H9 (cell line): ENCODE data around the gene LAMA3. TPM values are rescaled to one million over a fixed set of nuclear protein-coding genes. Genes with fewer than 3 reads are reported as not detected.

Experiments
- DNase-seq: peaks from one replicate; pipeline ENCODE4 v3.0.0-alpha.2; 2017
- H2AFZ ChIP-seq: one replicate; pipeline ENCODE4 v1.6.1; 2013; ENCODE audit warnings: mild to moderate bottlenecking, low read length, control low read depth, moderate library complexity
- H2AK5ac ChIP-seq: 2 replicates; pipeline ENCODE4 v1.6.1; 2013; ENCODE audit warnings: low read length, control low read depth, mixed read lengths; ENCODE audit not compliant: insufficient read length
- H2BK120ac ChIP-seq: one replicate; pipeline ENCODE4 v1.6.1; 2013; ENCODE audit warnings: low read depth, mild to moderate bottlenecking, low read length, control low read depth, inconsistent platforms; ENCODE audit not compliant: poor library complexity, severe bottlenecking
- H2BK12ac ChIP-seq: 2 replicates; pipeline ENCODE4 v1.6.1; 2013; ENCODE audit warnings: low read length, control low read depth, mixed read lengths, low read depth; ENCODE audit not compliant: insufficient read length
- H2BK15ac ChIP-seq: 2 replicates; pipeline ENCODE4 v1.6.1; 2013; ENCODE audit warnings: low read depth, low read length, control low read depth
- H2BK20ac ChIP-seq: one replicate; pipeline ENCODE4 v1.6.1; 2013; ENCODE audit warnings: low read depth, mild to moderate bottlenecking, low read length, control low read depth, inconsistent platforms; ENCODE audit not compliant: poor library complexity, severe bottlenecking
- H2BK5ac ChIP-seq: 2 replicates; pipeline ENCODE4 v1.6.1; 2013; ENCODE audit warnings: low read length, control low read depth, mixed read lengths; ENCODE audit not compliant: insufficient read length
- H3K14ac ChIP-seq: 2 replicates; pipeline ENCODE4 v1.6.1; 2013; ENCODE audit warnings: low read length, control low read depth; ENCODE audit not compliant: insufficient read depth
- H3K18ac ChIP-seq: 2 replicates; pipeline ENCODE4 v1.6.1; 2013; ENCODE audit warnings: low read depth, mild to moderate bottlenecking, mixed read lengths, low read length, control low read depth; ENCODE audit not compliant: insufficient read length
- H3K23ac ChIP-seq: 2 replicates; pipeline ENCODE4 v1.6.1; 2013; ENCODE audit warnings: low read length, control low read depth, mixed read lengths, low read depth; ENCODE audit not compliant: insufficient read length
- H3K23me2 ChIP-seq: 2 replicates; pipeline ENCODE4 v1.6.1; 2013; ENCODE audit warnings: low read depth, mild to moderate bottlenecking, mixed read lengths, low read length, control low read depth; ENCODE audit not compliant: insufficient read length, poor library complexity, severe bottlenecking
- H3K27ac ChIP-seq: 2 replicates; pipeline ENCODE4 v1.5.1; 2013; ENCODE audit warnings: low read length, control low read depth, mixed read lengths, low read depth; ENCODE audit not compliant: insufficient read length
- H3K27me3 ChIP-seq: 2 replicates; pipeline ENCODE4 v1.6.1; 2013; ENCODE audit warnings: low read length, control low read depth, inconsistent platforms; ENCODE audit not compliant: insufficient read depth
- H3K4ac ChIP-seq: 2 replicates; pipeline ENCODE4 v1.6.1; 2013; ENCODE audit warnings: low read depth, mild to moderate bottlenecking, control low read depth, inconsistent platforms, low read length, moderate library complexity
- H3K4me1 ChIP-seq: 2 replicates; pipeline ENCODE4 v1.6.1; 2013; ENCODE audit warnings: low read length, control low read depth, inconsistent platforms; ENCODE audit not compliant: insufficient read depth
- H3K4me2 ChIP-seq: 2 replicates; pipeline ENCODE4 v1.6.1; 2013; ENCODE audit warnings: low read length, control low read depth, mixed read lengths; ENCODE audit not compliant: insufficient read length, insufficient read depth
- H3K56ac ChIP-seq: 2 replicates; pipeline ENCODE4 v1.6.1; 2013; ENCODE audit warnings: low read depth, mild to moderate bottlenecking, mixed read lengths, low read length, control low read depth; ENCODE audit not compliant: insufficient read length
- H3K79me1 ChIP-seq: 2 replicates; pipeline ENCODE4 v1.6.1; 2013; ENCODE audit warnings: low read depth, mild to moderate bottlenecking, moderate library complexity, low read length, control low read depth, inconsistent platforms; ENCODE audit not compliant: insufficient read depth, poor library complexity, severe bottlenecking
- H3K79me2 ChIP-seq: 2 replicates; pipeline ENCODE4 v1.6.1; 2013; ENCODE audit warnings: low read length, control low read depth, inconsistent platforms; ENCODE audit not compliant: insufficient read depth
- H3K9ac ChIP-seq: 2 replicates; pipeline ENCODE4 v1.6.1; 2013; ENCODE audit warnings: low read length, control low read depth, mixed read lengths; ENCODE audit not compliant: insufficient read length; ENCODE audit errors: extremely low read depth
- H3K9me3 ChIP-seq: one replicate; pipeline ENCODE4 v1.6.1; 2013; ENCODE audit warnings: low read depth, low read length, inconsistent platforms; ENCODE audit not compliant: control insufficient read depth
- H3T11ph ChIP-seq: one replicate; pipeline ENCODE4 v1.6.1; 2013; ENCODE audit warnings: mild to moderate bottlenecking, low read length, control low read depth, inconsistent platforms
- H4K20me1 ChIP-seq: one replicate; pipeline ENCODE4 v1.6.1; 2013; ENCODE audit not compliant: control insufficient read depth, insufficient read length, insufficient read depth
- H4K5ac ChIP-seq: 2 replicates; pipeline ENCODE4 v1.6.1; 2013; ENCODE audit warnings: low read depth, mild to moderate bottlenecking, mixed read lengths, low read length, control low read depth; ENCODE audit not compliant: insufficient read length
- H4K8ac ChIP-seq: replicated peaks from 2 replicates; pipeline ENCODE4 v1.6.1; 2013; ENCODE audit warnings: low read length, control low read depth, mixed read lengths, low read depth; ENCODE audit not compliant: insufficient read length
- H4K91ac ChIP-seq: 2 replicates; pipeline ENCODE4 v1.6.1; 2013; ENCODE audit warnings: low read depth, mild to moderate bottlenecking, moderate library complexity, mixed read lengths, low read length, control low read depth; ENCODE audit not compliant: insufficient read length
- H3K27ac Mint-ChIP-seq, 3 experiments: 2 replicates in 2 of 3; 3 replicates in 1 of 3; pipeline ENCODE4 v1.8.0; 2020 to 2021; ENCODE audit warnings: mixed read lengths in 3 of 3, mild to moderate bottlenecking in 1 of 3, moderate library complexity in 1 of 3
- H3K27me3 Mint-ChIP-seq: 2 replicates; pipeline ENCODE4 v1.8.0; 2021; ENCODE audit warnings: low read depth, mild to moderate bottlenecking, moderate library complexity, mixed read lengths
- H3K36me3 Mint-ChIP-seq, 3 experiments: 2 replicates in 2 of 3; 3 replicates in 1 of 3; pipeline ENCODE4 v1.8.0; 2020 to 2021; ENCODE audit warnings: low read depth in 3 of 3, mixed read lengths in 3 of 3; ENCODE audit not compliant: insufficient read depth in 1 of 3
- H3K4me1 Mint-ChIP-seq, 2 experiments: 2 replicates each; pipeline ENCODE4 v1.8.0; 2020; ENCODE audit warnings: mixed read lengths in 2 of 2
- H3K4me3 Mint-ChIP-seq, 2 experiments: 2 replicates in 1 of 2; 3 replicates in 1 of 2; pipeline ENCODE4 v1.8.0; 2020 to 2021; ENCODE audit warnings: mild to moderate bottlenecking in 2 of 2, mixed read lengths in 2 of 2, moderate library complexity in 1 of 2
- H3K9me3 Mint-ChIP-seq, 2 experiments: 2 replicates in 1 of 2; 3 replicates in 1 of 2; pipeline ENCODE4 v1.8.0; 2020; ENCODE audit warnings: mild to moderate bottlenecking in 2 of 2, mixed read lengths in 2 of 2, moderate library complexity in 1 of 2
- CTCF ChIP-seq: fragments of 200-600 bp; sonication (generic); conservative IDR thresholded peaks from 3 replicates; pipeline ENCODE4 v1.8.0; 2021; ENCODE audit warnings: antibody characterized with exemption, mild to moderate bottlenecking
- WGBS: extraction: QIAGEN DNeasy Blood & Tissue Kit; methylation state at CpG from one replicate; pipeline ENCODE4 v1.1.7; 2013; ENCODE audit warnings: missing lambda C conversion rate, low lambda C conversion rate, mixed read lengths; ENCODE audit not compliant: insufficient read length; ENCODE audit errors: extremely low coverage; 5-methylcytosine and 5-hydroxymethylcytosine counted together
- total RNA-seq: library from RNA; stranded (reverse); gene quantifications from 2 replicates; pipeline ENCODE4 v1.2.1, GENCODE V29; 2021

Gene LAMA3
- total RNA-seq, 1 experiment from 2014 or later, result 0.33 TPM

- Histone ChIP-seq H2BK120ac (no peak overlapping the region), H3K4me1 (no peaks in the 10 kb centered on the region; the same call in 1 of the 2 replicates), H2BK12ac (no peak overlapping the region), H4K20me1 (no peaks in the 10 kb centered on the region), H2BK5ac (no peak overlapping the region), H3K79me1 (no peaks in the 10 kb centered on the region), H3T11ph (no peak overlapping the region), H3K18ac (no peak overlapping the region), H4K91ac (no peak overlapping the region), H3K56ac (no peak overlapping the region), H3K9ac (no peak overlapping the region), H2AK5ac (no peak overlapping the region), H3K4me2 (no peak overlapping the region), H3K27me3 (no peaks in the 10 kb centered on the region), H2BK15ac (no peak overlapping the region), H3K14ac (no peak overlapping the region), H4K5ac (no peak overlapping the region), H3K23me2 (no peaks in the 10 kb centered on the region), H2AFZ (no peak overlapping the region), H3K79me2 (no peaks in the 10 kb centered on the region), H3K23ac (no peak overlapping the region), H4K8ac (no peak overlapping the region), H3K27ac (no peak overlapping the region), H3K9me3 (no peaks in the 10 kb centered on the region), H2BK20ac (no peak overlapping the region), H3K4ac (no peak overlapping the region)
- no peak for TF ChIP-seq CTCF
- Mint-ChIP-seq H3K27ac (no peak overlapping the region), H3K4me1 (peaks cover 7 to 9% of the 10 kb centered on the region in 2 experiments), H3K27me3 (no peaks in the 10 kb centered on the region), H3K36me3 (no peaks in the 10 kb centered on the region), H3K4me3 (no peak overlapping the region), H3K9me3 (no peaks in the 10 kb centered on the region)
- DNase-seq, result no peak
- WGBS, result no CpG with 5 or more reads among the region's 7 CpGs
These were observed 214.7 kb downstream of the LAMA3 start for GRCh38 chr18:23903971-23904370.
